DND-41 (cell line): Measurements from ENCODE around the gene C3AR1.
"Not testable (repeated sequence)": the region's sequence is repeated elsewhere in the genome, so short reads cannot be mapped to it uniquely, and the experiment has no call there.

Experiments used
- ATAC-seq: fragments of 200-7000 bp; cut with Tn5 transposase; 3 replicates; pipeline ENCODE4 v1.9.1; 2021; ENCODE audit warnings: low read depth; ENCODE audit not compliant: insufficient read depth
- DNase-seq: peaks from one replicate; pipeline ENCODE4 v3.0.0-alpha.2; 2020
- H2AFZ ChIP-seq: 2 replicates; pipeline ENCODE4 v1.6.0; 2012; ENCODE audit warnings: low read depth, low read length
- H3K27ac ChIP-seq: 2 replicates; pipeline ENCODE4 v1.5.1; 2012; ENCODE audit warnings: low read length, inconsistent platforms
- H3K27me3 ChIP-seq: fragments of 200-600 bp; sonication (generic); 2 replicates; pipeline ENCODE4 v1.6.0; 2012; ENCODE audit warnings: low read length, mild to moderate bottlenecking, inconsistent platforms; ENCODE audit not compliant: insufficient read depth, poor library complexity
- H3K36me3 ChIP-seq: 2 replicates; pipeline ENCODE4 v1.5.1; 2012; ENCODE audit warnings: low read length, inconsistent platforms; ENCODE audit not compliant: insufficient read depth
- H3K4me1 ChIP-seq: 2 replicates; pipeline ENCODE4 v1.5.1; 2012; ENCODE audit warnings: mild to moderate bottlenecking, low read length; ENCODE audit not compliant: insufficient read depth
- H3K4me2 ChIP-seq: 2 replicates; pipeline ENCODE4 v1.6.0; 2012; ENCODE audit warnings: mild to moderate bottlenecking, moderate library complexity, low read length, inconsistent platforms; ENCODE audit not compliant: insufficient read depth
- H3K4me3 ChIP-seq, 2 experiments: fragments of 200-600 bp in 1 of 2; shearing (Covaris generic) in 1 of 2; 2 replicates each; pipeline ENCODE4 v1.5.1; 2012 to 2016; ENCODE audit warnings: inconsistent platforms in 2 of 2, low read length in 2 of 2, mild to moderate bottlenecking in 2 of 2, low read depth in 1 of 2, moderate library complexity in 1 of 2
- H3K79me2 ChIP-seq: 2 replicates; pipeline ENCODE4 v1.6.0; 2012; ENCODE audit warnings: low read length, inconsistent platforms; ENCODE audit not compliant: insufficient read depth
- H3K9ac ChIP-seq: 2 replicates; pipeline ENCODE4 v1.6.0; 2012; ENCODE audit warnings: low read depth, mild to moderate bottlenecking, inconsistent platforms, low read length, moderate library complexity
- H3K9me3 ChIP-seq: 2 replicates; pipeline ENCODE4 v1.5.1; 2012; ENCODE audit warnings: low read length, moderate library complexity, mild to moderate bottlenecking, inconsistent platforms; ENCODE audit not compliant: insufficient read depth, severe bottlenecking
- H4K20me1 ChIP-seq: 2 replicates; pipeline ENCODE4 v1.6.0; 2012; ENCODE audit warnings: low read length; ENCODE audit not compliant: insufficient read depth
- CTCF ChIP-seq: IDR thresholded peaks from 2 replicates; pipeline ENCODE4 v1.5.1; 2012; ENCODE audit warnings: borderline replicate concordance, low read length, moderate library complexity, mild to moderate bottlenecking; ENCODE audit not compliant: poor library complexity, severe bottlenecking; ENCODE audit errors: extremely low read depth
- EZH2 ChIP-seq: IDR thresholded peaks from 3 replicates; pipeline ENCODE4 v1.6.1; 2012; ENCODE audit warnings: borderline replicate concordance, low read depth, mild to moderate bottlenecking, moderate library complexity, low read length, inconsistent platforms; ENCODE audit not compliant: severe bottlenecking

The C3AR1 gene

DNA sequence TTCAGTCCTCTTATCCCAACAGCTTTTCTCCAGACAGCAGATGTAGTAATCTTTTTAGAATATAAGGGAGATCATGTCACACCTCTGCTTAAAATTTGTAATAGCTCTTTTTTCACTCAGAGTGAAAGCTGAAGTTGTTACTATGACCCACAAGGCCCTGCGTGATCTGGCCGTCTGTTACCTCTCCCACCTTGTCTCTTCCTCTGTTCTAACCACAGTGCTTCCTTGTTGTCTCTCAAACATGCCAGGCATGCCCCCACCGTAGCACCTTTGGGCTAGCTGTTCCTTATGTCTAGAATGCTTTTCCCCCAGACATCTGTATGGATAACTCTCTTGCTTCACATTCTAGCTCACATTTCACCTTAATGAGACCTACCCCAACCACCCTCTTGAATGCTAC lies 22.4 kb upstream of the C3AR1 start:
- no peak overlapping the region for H3K4me3 ChIP-seq
- H4K20me1 ChIP-seq = no peaks in the 10 kb centered on the region; the same call in 1 of the 2 replicates
- H2AFZ ChIP-seq = no peak overlapping the region
- no peak for DNase-seq
- no peaks in the 10 kb centered on the region for H3K9me3 ChIP-seq
- TF ChIP-seq CTCF (no peak), EZH2 (no peak)
- H3K36me3 ChIP-seq = peaks cover 52% of the 10 kb centered on the region
- H3K27me3 ChIP-seq = no peaks in the 10 kb centered on the region
- H3K79me2 ChIP-seq = peaks cover 57% of the 10 kb centered on the region
- peaks cover 31% of the 10 kb centered on the region for H3K4me1 ChIP-seq
- H3K27ac ChIP-seq = no peak overlapping the region
- peak; percentile 76; the same call in 2 of the 3 replicates for ATAC-seq
- H3K4me2 ChIP-seq = peak overlapping the region; percentile 24; the same call in 1 of the 2 replicates
- no peak overlapping the region for H3K9ac ChIP-seq

- no peak overlapping the region for H3K27ac ChIP-seq
- H3K4me1 ChIP-seq = peaks cover 40% of the 10 kb centered on the region
- H3K79me2 ChIP-seq = peaks cover 66% of the 10 kb centered on the region
Observed at GRCh38 chr12:8087666-8088065, 21.5 kb upstream of the C3AR1 start.

DNA sequence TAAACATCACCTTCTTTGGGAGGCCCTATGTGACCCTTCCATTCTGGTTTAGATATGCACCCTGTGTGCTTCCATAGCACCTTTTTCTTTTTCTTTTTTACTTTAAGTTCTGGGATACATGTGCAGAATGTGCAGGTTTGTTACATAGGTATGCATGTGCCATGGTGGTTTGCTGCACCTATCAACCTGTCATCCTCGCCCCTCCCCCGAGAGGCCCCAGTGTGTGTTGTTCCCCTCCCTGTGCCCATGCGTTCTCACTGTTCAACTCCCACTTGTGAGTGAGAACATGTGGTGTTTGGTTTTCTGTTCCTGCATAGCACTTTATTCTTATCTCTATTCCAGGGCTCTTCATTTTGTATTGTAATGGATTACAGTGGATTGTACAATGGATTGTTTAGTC lies 18.2 kb upstream of the C3AR1 start:
- Histone ChIP-seq H3K4me2 (peak overlapping the region; percentile 84), H3K36me3 (peaks cover 10% of the 10 kb centered on the region; the same call in 1 of the 2 replicates), H3K79me2 (peaks cover 81% of the 10 kb centered on the region), H3K4me3 (peak overlapping the region in 1 of 2 experiments; percentile 23; a peak in 1 of 4 replicates), H3K4me1 (peaks cover 59% of the 10 kb centered on the region)
- DNase-seq, H4K20me1 ChIP-seq, ATAC-seq, H2AFZ ChIP-seq, H3K9ac ChIP-seq, H3K27me3 ChIP-seq, H3K9me3 ChIP-seq, H3K27ac ChIP-seq: not testable (repeated sequence)

More at GRCh38 chr12:8087666-8088065, 21.5 kb upstream of the C3AR1 start:
- ATAC-seq = no peak
- no peak for TF ChIP-seq EZH2
- TF ChIP-seq CTCF = no peak
- Histone ChIP-seq H2AFZ (no peak overlapping the region), H3K9ac (no peak overlapping the region), H3K9me3 (no peaks in the 10 kb centered on the region), H3K27me3 (no peaks in the 10 kb centered on the region), H4K20me1 (no peaks in the 10 kb centered on the region; the same call in 1 of the 2 replicates), H3K4me2 (peak overlapping the region; percentile 25; the same call in 1 of the 2 replicates), H3K4me3 (no peak overlapping the region), H3K36me3 (peaks cover 44% of the 10 kb centered on the region)
- DNase-seq = no peak

DNA sequence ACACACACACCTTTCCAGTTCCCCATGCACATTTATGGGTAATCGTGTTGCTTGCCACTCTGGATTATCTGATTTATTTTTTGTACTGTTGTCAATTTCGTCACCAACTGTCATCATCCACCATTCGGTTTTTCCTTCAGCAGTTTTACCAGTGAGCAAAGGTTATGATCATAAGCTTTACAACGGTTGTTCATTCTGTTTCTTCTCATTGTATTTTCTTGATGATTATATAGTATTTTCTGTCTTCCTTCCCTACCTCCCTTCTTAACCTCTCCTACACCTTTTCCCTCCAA lies 16.6 kb upstream of the C3AR1 start:
- Histone ChIP-seq H3K9me3 (no peaks in the 10 kb centered on the region), H3K27me3 (no peaks in the 10 kb centered on the region), H3K27ac (peak overlapping the region; percentile 85), H3K4me1 (peaks cover 54% of the 10 kb centered on the region), H3K4me2 (peak overlapping the region; percentile 84), H2AFZ (peak overlapping the region; percentile 96), H3K79me2 (peaks cover 65% of the 10 kb centered on the region), H4K20me1 (no peaks in the 10 kb centered on the region; the same call in 1 of the 2 replicates), H3K9ac (peak overlapping the region; percentile 64), H3K36me3 (no peaks in the 10 kb centered on the region), H3K4me3 (peak overlapping the region; percentile 70 to 87)
- DNase-seq (no peak), ATAC-seq (no peak)
- no peak for TF ChIP-seq CTCF
- TF ChIP-seq EZH2 = no peak
